AG09319 (cell line): ENCODE results near the gene ST7.
A peak's percentile ranks its signal among the peaks of the same experiment; 100 is the strongest.
"Not testable (repeated sequence)": the region's sequence is repeated elsewhere in the genome, so short reads cannot be mapped to it uniquely, and the experiment has no call there.

Experiments
- DNase-seq: peaks from one replicate; pipeline ENCODE4 v3.0.0-alpha.2; 2010; ENCODE audit warnings: low read depth; ENCODE audit errors: extremely low read depth
- CTCF ChIP-seq: IDR thresholded peaks from 2 replicates; pipeline ENCODE4 v1.5.1; 2011; ENCODE audit warnings: low read depth, mild to moderate bottlenecking, inconsistent platforms, low read length, moderate library complexity

Gene ST7

GRCh38 chr7:117230276-117231046 is 277.2 kb downstream of the ST7 start:
- TF ChIP-seq CTCF: no peak
- DNase-seq: peak; percentile 42

- DNase-seq: no peak
- TF ChIP-seq CTCF: no peak
Measured at GRCh38 chr7:117231047-117231359, 277.7 kb downstream of the ST7 start.

GRCh38 chr7:117237646-117238045 is 284.3 kb downstream of the ST7 start:
- DNase-seq: no peak
- TF ChIP-seq CTCF: no peak

- DNase-seq: no peak
- TF ChIP-seq CTCF: no peak
Measured at GRCh38 chr7:117238472-117238871, 285.2 kb downstream of the ST7 start.

GRCh38 chr7:117238937-117239336 is 285.6 kb downstream of the ST7 start:
- DNase-seq: no peak

GRCh38 chr7:117241088-117241487 is 287.8 kb downstream of the ST7 start:
- no peak for TF ChIP-seq CTCF
- no peak for DNase-seq

More at GRCh38 chr7:117238937-117239336, 285.6 kb downstream of the ST7 start:
- no peak for TF ChIP-seq CTCF

GRCh38 chr7:117243390-117243789 is 290.1 kb downstream of the ST7 start:
- DNase-seq: no peak
- no peak for TF ChIP-seq CTCF

GRCh38 chr7:117245703-117246102 is 292.4 kb downstream of the ST7 start:
- DNase-seq: not testable (repeated sequence)
